ENCODE measurements around the gene TADA2B.

The TADA2B gene

GRCh38 chr4:7023901-7024300 lies 19.3 kb upstream of the TADA2B start:
- no peak for DNase-seq (ENCODE audit: low read depth)
- no peak overlapping the region for H3K4me3 ChIP-seq (ENCODE audit: low read length)
- TF ChIP-seq CTCF (conservative IDR thresholded peaks at IDR 0.05; ENCODE audit: low read length), result no peak

- TF ChIP-seq CTCF (conservative IDR thresholded peaks at IDR 0.05; ENCODE audit: low read length), result no peak
- no peak overlapping the region for H3K4me3 ChIP-seq (ENCODE audit: low read length)
- no peak for DNase-seq (ENCODE audit: low read depth)
These were observed 18.8 kb upstream of the TADA2B start for GRCh38 chr4:7024336-7024890.

GRCh38 chr4:7025040-7025602 lies 18.1 kb upstream of the TADA2B start:
- DNase-seq (ENCODE audit: low read depth), result no peak
- no peak overlapping the region for H3K4me3 ChIP-seq (ENCODE audit: low read length)
- TF ChIP-seq CTCF (conservative IDR thresholded peaks at IDR 0.05; ENCODE audit: low read length), result no peak

- no peak for TF ChIP-seq CTCF (conservative IDR thresholded peaks at IDR 0.05; ENCODE audit: low read length)
- no peak for DNase-seq (ENCODE audit: low read depth)
- H3K4me3 ChIP-seq (ENCODE audit: low read length), result no peak overlapping the region
These were observed 17.1 kb upstream of the TADA2B start for GRCh38 chr4:7026107-7026506.

GRCh38 chr4:7027284-7027683 lies 15.9 kb upstream of the TADA2B start:
- no peak for DNase-seq (ENCODE audit: low read depth)
- no peak for TF ChIP-seq CTCF (conservative IDR thresholded peaks at IDR 0.05; ENCODE audit: low read length)
- H3K4me3 ChIP-seq (ENCODE audit: low read length), result no peak overlapping the region

GRCh38 chr4:7027913-7028312 lies 15.3 kb upstream of the TADA2B start:
- TF ChIP-seq CTCF (conservative IDR thresholded peaks at IDR 0.05; ENCODE audit: low read length), result no peak
- no peak for DNase-seq (ENCODE audit: low read depth)
- no peak overlapping the region for H3K4me3 ChIP-seq (ENCODE audit: low read length)

GRCh38 chr4:7029212-7029611 lies 14.0 kb upstream of the TADA2B start:
- H3K4me3 ChIP-seq (ENCODE audit: low read length), result no peak overlapping the region
- TF ChIP-seq CTCF (conservative IDR thresholded peaks at IDR 0.05; ENCODE audit: low read length), result no peak
- no peak for DNase-seq (ENCODE audit: low read depth)
